Heart left ventricle (tissue), 13 donors: ENCODE measurements around the gene RSPRY1.

Experiments used
- CTCF ChIP-seq, 12 donors: fragments of 200-600 bp; sonication (generic) in 4 of 12; IDR thresholded peaks; one replicate each; pipeline versions ENCODE4 v1.5.0 to v1.8.0; 2018 to 2022; ENCODE audit warnings: antibody characterized with exemption in 12 of 12, mild to moderate bottlenecking in 5 of 12
- POLR2A ChIP-seq, 2 donors: fragments of 450-650 bp; IDR thresholded peaks; one replicate each; pipeline ENCODE4 v1.6.1; 2017; ENCODE audit warnings: antibody characterized with exemption in 2 of 2, mild to moderate bottlenecking in 2 of 2, moderate library complexity in 2 of 2
- donor health status: ischemic (EF 13 %, LVEDD 7.1; RV severe dilation, severe dysfunction).
- donor health status: DM: no; HTN: yes; CAD: no.
- donor health status: DM: no; HTN: no; CAD: no.
- donor health status: ischemic (EF 25% LVEDD 6.9; RV normal size, moderate dysfunction).
- donor health status: ischemic (EF 25% LVEDD 5.7; RV mildly dilated, moderate dysfunction).
- donor health status: ischemic (EF 35%, LVEDD 5.7; RV mildly dilated, moderate dysfunction).
- donor health status: nonischemic (EF 11% LVEDD 7.7; RV severe dilation, severe dysfunction).
- donor health status: DM: yes; HTN: yes; CAD: no.
- donor health status: PGD.
- donor health status: ischemic (EF 29% LVEDD 5.4; RV normal size, mild dysfunction).
- donor health status: nonischemic (EF 23%, LVEDD 6.1; RV moderate dilation, normal function).

GRCh38 chr16:57264950-57265371 lies 78.8 kb downstream of the RSPRY1 start:
- TF ChIP-seq CTCF (IDR thresholded peaks at IDR 0.05) (no peak), POLR2A (IDR thresholded peaks at IDR 0.05) (no peak)
